Spleen (tissue), 11 donors: Measurements from ENCODE around the gene EFHD2. TPM values are rescaled to one million over a fixed set of nuclear protein-coding genes. Genes with fewer than 3 reads are reported as not detected.

Experiments used
- DNase-seq: peaks from one replicate; pipeline ENCODE4 v3.0.0-alpha.2; 2020
- H3K27ac ChIP-seq, 8 donors: fragments of 200-600 bp; sonication (generic) in 7 of 8; 1 replicate in 4 of 8; 2 replicates in 4 of 8; pipeline versions ENCODE4 v1.5.0 to v1.8.0; 2016 to 2021; ENCODE audit warnings: inconsistent platforms in 4 of 8, mild to moderate bottlenecking in 4 of 8, moderate library complexity in 1 of 8
- H3K27me3 ChIP-seq, 7 donors: fragments of 200-600 bp; sonication (generic) in 6 of 7; replicated peaks in 1 of 7; 1 replicate in 4 of 7; 2 replicates in 3 of 7; pipeline versions ENCODE4 v1.5.0 to v1.8.0; 2016 to 2021; ENCODE audit warnings: inconsistent platforms in 3 of 7, mild to moderate bottlenecking in 1 of 7
- H3K36me3 ChIP-seq, 6 donors: fragments of 200-600 bp; sonication (generic) in 5 of 6; 1 replicate in 4 of 6; 2 replicates in 2 of 6; pipeline versions ENCODE4 v1.5.0 to v1.8.0; 2016 to 2021; ENCODE audit warnings: inconsistent platforms in 2 of 6
- H3K4me1 ChIP-seq, 6 donors: fragments of 200-600 bp; sonication (generic) in 5 of 6; 1 replicate in 3 of 6; 2 replicates in 3 of 6; pipeline versions ENCODE4 v1.5.0 to v1.8.0; 2016 to 2021; ENCODE audit warnings: inconsistent platforms in 3 of 6
- H3K4me3 ChIP-seq, 8 donors: fragments of 200-600 bp; sonication (generic) in 7 of 8; 1 replicate in 4 of 8; 2 replicates in 4 of 8; pipeline versions ENCODE4 v1.5.0 to v1.8.0; 2016 to 2021; ENCODE audit warnings: inconsistent platforms in 4 of 8, mild to moderate bottlenecking in 4 of 8, moderate library complexity in 2 of 8
- H3K9me3 ChIP-seq, 8 donors: fragments of 200-600 bp; sonication (generic) in 7 of 8; 1 replicate in 4 of 8; 2 replicates in 4 of 8; pipeline versions ENCODE4 v1.5.0 to v1.8.0; 2016 to 2021; ENCODE audit warnings: inconsistent platforms in 4 of 8
- POLR2A ChIP-seq, 3 donors: fragments of 450-650 bp; IDR thresholded peaks; one replicate each; pipeline ENCODE4 v1.5.1; 2017; ENCODE audit warnings: antibody characterized with exemption in 3 of 3, mild to moderate bottlenecking in 1 of 3
- POLR2AphosphoS5 ChIP-seq, 3 donors: sonication (generic); formaldehyde crosslinking; IDR thresholded peaks; one replicate each; pipeline ENCODE4 v1.5.1; 2017; ENCODE audit warnings: antibody characterized with exemption in 3 of 3
- WGBS, 5 donors: extraction: QIAGEN DNeasy Blood & Tissue Kit in 3 of 5; methylation state at CpG; one replicate each; pipeline versions ENCODE4 v1.1.5 to v1.1.7; 2013 to 2018; 5-methylcytosine and 5-hydroxymethylcytosine counted together
- intact Hi-C: fragments of 100-400 bp; cut with DNase I; formaldehyde crosslinking; loops from one replicate; pipeline ENCODE4 v1.15.0; 2023; ENCODE audit warnings: low total_unique reads
- polyA plus RNA-seq, 3 donors: library from polyadenylated mRNA; stranded (reverse); fragments of 200-250 nt; gene quantifications; one replicate each; pipeline ENCODE4 v1.2.1, GENCODE V29; 2013
- total RNA-seq, 7 donors: library from RNA; depleted of rRNA in 3 of 7; stranded (reverse); fragments of >200 nt in 3 of 7; fragmentation: NEBNext Ultra II Directional in 4 of 7; extraction: Animal tissue kit (Norgen Biotek cat#: 25700) in 4 of 7; gene quantifications; one replicate each; pipeline versions ENCODE4 v1.1.0 to v1.2.1, GENCODE V29; 2016 to 2021
- TF ChIP-seq, protein P1 (sequence below), 11 experiments: fragments of 200-600 bp in 7 of 11; fragments of 450-650 bp in 4 of 11; sonication (generic) in 4 of 11; IDR thresholded peaks in 8 of 11; conservative IDR thresholded peaks in 3 of 11; 1 replicate in 7 of 11; 2 replicates in 4 of 11; pipeline versions ENCODE4 v1.4.0 to v1.8.0; 2016 to 2021; ENCODE audit warnings: antibody characterized with exemption in 11 of 11, inconsistent platforms in 4 of 11, mild to moderate bottlenecking in 1 of 11
- donor health status: healthy with polysubstance abuse.
- donor health status: DM: no; HTN: no; CAD: no; lungs with moderate emphysema.
- donor health status: DM: no; HTN: no; CAD: no.
- donor health status: Bipolar disorder and iron deficiency.
- donor health status: healthy.
- donor health status: DM: no; HTN: no; CAD: no.
- donor health status: DM: yes; HTN: yes; CAD: no.

EFHD2 gene
- total and polyA plus RNA-seq, 10 donors, result 81.8 to 226 (median 155) TPM

GRCh38 chr1:15410223-15410883 is 665 bp downstream of the EFHD2 start:
- DNase-seq, result peak; percentile 89
- Histone ChIP-seq H3K4me3 (peak overlapping the region; percentile 69 to 97 (median 88)), H3K9me3 (no peaks in the 10 kb centered on the region), H3K4me1 (peaks cover 42 to 73% (median 55%) of the 10 kb centered on the region in 6 donors), H3K27ac (peak overlapping the region; percentile 62 to 96 (median 88)), H3K27me3 (no peaks in the 10 kb centered on the region), H3K36me3 (peaks cover 0 to 34% (median 3%) of the 10 kb centered on the region in 6 donors)
- intact Hi-C loops, result no loop called here
- WGBS, 5 donors, result 0 to 2% (median 1%) methylated on average over 11 to 53 of the region's 53 CpGs
- no peak for TF ChIP-seq POLR2A (IDR thresholded peaks at IDR 0.05)
- TF ChIP-seq POLR2AphosphoS5 (IDR thresholded peaks at IDR 0.05), result no peak
- TF ChIP-seq, protein P1, sequence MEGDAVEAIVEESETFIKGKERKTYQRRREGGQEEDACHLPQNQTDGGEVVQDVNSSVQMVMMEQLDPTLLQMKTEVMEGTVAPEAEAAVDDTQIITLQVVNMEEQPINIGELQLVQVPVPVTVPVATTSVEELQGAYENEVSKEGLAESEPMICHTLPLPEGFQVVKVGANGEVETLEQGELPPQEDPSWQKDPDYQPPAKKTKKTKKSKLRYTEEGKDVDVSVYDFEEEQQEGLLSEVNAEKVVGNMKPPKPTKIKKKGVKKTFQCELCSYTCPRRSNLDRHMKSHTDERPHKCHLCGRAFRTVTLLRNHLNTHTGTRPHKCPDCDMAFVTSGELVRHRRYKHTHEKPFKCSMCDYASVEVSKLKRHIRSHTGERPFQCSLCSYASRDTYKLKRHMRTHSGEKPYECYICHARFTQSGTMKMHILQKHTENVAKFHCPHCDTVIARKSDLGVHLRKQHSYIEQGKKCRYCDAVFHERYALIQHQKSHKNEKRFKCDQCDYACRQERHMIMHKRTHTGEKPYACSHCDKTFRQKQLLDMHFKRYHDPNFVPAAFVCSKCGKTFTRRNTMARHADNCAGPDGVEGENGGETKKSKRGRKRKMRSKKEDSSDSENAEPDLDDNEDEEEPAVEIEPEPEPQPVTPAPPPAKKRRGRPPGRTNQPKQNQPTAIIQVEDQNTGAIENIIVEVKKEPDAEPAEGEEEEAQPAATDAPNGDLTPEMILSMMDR (IDR thresholded peaks at IDR 0.05 in 8 of 11, conservative IDR thresholded peaks at IDR 0.05 in 3 of 11), result no peak

GRCh38 chr1:15410884-15411245 is 1.2 kb downstream of the EFHD2 start:
- Histone ChIP-seq H3K9me3 (no peaks in the 10 kb centered on the region), H3K4me1 (peaks cover 47 to 78% (median 60%) of the 10 kb centered on the region in 6 donors), H3K36me3 (peaks cover 0 to 39% (median 3%) of the 10 kb centered on the region in 6 donors), H3K27ac (peak overlapping the region in 7 of 8 donors; percentile 86 to 96 (median 88)), H3K27me3 (no peaks in the 10 kb centered on the region), H3K4me3 (peak overlapping the region; percentile 69 to 97 (median 88))
- TF ChIP-seq, protein P1 (IDR thresholded peaks at IDR 0.05 in 8 of 11, conservative IDR thresholded peaks at IDR 0.05 in 3 of 11), result no peak
- peak; percentile 86 for DNase-seq
- 4 to 17% (median 8%) methylated on average over 11 of the region's 11 CpGs for WGBS, 5 donors
- intact Hi-C loops, result no loop called here

- WGBS, 5 donors, result 3 to 24% (median 9%) methylated on average over 4 to 12 of the region's 12 CpGs
- H3K9me3 ChIP-seq, result no peaks in the 10 kb centered on the region
- peaks cover 0 to 39% (median 3%) of the 10 kb centered on the region in 6 donors for H3K36me3 ChIP-seq
- H3K27me3 ChIP-seq, result no peaks in the 10 kb centered on the region
- peaks cover 55 to 84% (median 68%) of the 10 kb centered on the region in 6 donors for H3K4me1 ChIP-seq
- H3K4me3 ChIP-seq, result peak overlapping the region; percentile 69 to 97 (median 88)
- peak overlapping the region; percentile 14 to 96 (median 88) for H3K27ac ChIP-seq
- intact Hi-C loops, result no loop called here
- DNase-seq, result peak; percentile 96
- no peak for TF ChIP-seq POLR2A (IDR thresholded peaks at IDR 0.05)
- TF ChIP-seq POLR2AphosphoS5 (IDR thresholded peaks at IDR 0.05), result peak; percentile 79 to 88 (median 82)
Observed at GRCh38 chr1:15411593-15412137, 2.0 kb downstream of the EFHD2 start.

DNA sequence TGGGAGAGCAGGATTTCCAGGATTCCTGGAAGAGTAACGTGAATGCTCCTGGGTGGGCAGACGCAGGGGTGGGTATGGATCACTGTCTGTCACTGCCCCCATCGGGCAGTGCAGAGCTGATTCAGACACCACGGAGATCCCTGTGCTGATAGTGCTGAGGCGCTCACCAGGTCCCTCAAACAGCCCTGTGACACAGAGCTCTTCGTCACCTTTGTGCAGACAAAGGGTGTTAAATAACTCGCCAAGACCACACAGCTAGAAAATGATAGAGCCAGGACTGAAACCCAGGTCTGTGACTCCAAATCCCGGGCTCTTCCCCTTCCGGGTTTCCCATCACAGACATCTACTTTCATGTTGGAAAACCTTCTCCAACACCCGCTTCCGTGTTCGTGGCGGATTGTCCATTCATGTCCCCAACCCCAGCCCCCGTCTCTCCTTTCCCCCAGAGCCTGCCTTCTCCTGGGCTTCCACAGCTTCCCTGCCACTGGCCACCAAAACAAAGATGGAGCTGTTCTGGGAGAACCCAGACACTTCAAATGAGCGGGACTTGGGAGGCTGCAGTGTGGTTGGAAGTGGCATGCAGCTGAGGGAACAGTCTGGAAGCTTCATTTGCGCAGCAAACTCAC is 2.6 kb downstream of the EFHD2 start:
- Histone ChIP-seq H3K4me3 (peak overlapping the region; percentile 69 to 97 (median 88)), H3K27me3 (no peaks in the 10 kb centered on the region), H3K36me3 (peaks cover 0 to 39% (median 3%) of the 10 kb centered on the region in 6 donors), H3K27ac (peak overlapping the region; percentile 14 to 96 (median 88)), H3K9me3 (no peaks in the 10 kb centered on the region), H3K4me1 (peaks cover 61 to 84% (median 74%) of the 10 kb centered on the region in 6 donors)
- intact Hi-C loops, result no loop called here
- TF ChIP-seq, protein P1 (IDR thresholded peaks at IDR 0.05 in 8 of 11, conservative IDR thresholded peaks at IDR 0.05 in 3 of 11), result no peak
- no peak for TF ChIP-seq POLR2AphosphoS5 (IDR thresholded peaks at IDR 0.05)
- no peak for TF ChIP-seq POLR2A (IDR thresholded peaks at IDR 0.05)
- 40 to 60% (median 55%) methylated on average over 16 of the region's 16 CpGs for WGBS, 5 donors
- DNase-seq, result no peak
